ENCODE data around the gene BTBD6.
A peak's percentile ranks its signal among the peaks of the same experiment; 100 is the strongest.

The BTBD6 gene

DNA sequence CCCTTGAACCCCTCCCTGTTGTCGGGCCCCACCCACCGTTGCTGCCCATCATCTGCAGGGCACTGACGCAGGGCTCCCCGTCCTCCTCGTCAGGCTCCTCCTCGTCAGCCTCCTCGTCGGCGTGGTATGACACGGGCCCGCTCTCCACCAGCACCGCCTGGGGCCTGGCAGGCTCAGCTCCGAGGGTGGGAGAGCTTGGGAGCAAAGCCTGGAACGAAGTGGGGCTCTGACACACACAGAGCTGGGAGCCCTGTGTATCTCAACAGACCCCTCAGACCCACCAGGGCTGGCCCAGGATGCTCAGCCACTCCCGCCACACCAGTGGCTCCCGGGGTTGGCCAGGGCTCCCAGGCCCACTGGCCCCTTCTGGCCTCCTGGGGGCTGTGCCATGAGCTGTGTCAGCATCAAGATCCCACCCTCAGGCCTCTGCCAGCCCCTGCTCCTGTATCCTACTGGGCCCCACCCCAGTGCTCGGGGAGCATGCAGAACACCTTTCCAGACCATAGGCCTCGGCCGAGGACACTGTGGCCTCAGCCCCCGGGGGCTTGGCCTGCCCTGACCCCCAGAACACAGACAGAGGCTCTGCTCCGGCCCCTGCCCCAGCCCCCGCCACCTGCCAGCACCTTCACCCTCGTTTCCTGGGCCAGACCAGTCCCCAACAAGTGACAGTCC is 37.1 kb upstream of the BTBD6 start:
- DNase-seq (ENCODE audit: low spot score): no peak

DNA sequence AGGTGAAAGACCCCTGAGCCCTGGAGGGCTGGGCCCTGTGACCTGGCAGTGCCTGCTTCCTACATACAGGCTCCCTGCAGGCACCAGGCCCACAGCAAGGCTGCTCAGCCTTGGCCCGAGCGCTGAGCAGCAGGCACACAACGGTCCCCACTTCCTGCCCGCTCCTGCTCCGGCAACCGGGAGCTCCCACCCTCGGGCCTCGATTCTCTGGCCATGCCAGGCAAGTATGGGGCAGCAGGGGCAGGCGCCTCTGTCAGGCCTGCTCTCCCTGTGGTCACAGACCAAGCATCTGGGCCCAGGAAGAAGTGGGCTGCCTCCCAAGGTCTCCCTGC is 36.6 kb upstream of the BTBD6 start:
- no peak for DNase-seq (ENCODE audit: low spot score)

DNA sequence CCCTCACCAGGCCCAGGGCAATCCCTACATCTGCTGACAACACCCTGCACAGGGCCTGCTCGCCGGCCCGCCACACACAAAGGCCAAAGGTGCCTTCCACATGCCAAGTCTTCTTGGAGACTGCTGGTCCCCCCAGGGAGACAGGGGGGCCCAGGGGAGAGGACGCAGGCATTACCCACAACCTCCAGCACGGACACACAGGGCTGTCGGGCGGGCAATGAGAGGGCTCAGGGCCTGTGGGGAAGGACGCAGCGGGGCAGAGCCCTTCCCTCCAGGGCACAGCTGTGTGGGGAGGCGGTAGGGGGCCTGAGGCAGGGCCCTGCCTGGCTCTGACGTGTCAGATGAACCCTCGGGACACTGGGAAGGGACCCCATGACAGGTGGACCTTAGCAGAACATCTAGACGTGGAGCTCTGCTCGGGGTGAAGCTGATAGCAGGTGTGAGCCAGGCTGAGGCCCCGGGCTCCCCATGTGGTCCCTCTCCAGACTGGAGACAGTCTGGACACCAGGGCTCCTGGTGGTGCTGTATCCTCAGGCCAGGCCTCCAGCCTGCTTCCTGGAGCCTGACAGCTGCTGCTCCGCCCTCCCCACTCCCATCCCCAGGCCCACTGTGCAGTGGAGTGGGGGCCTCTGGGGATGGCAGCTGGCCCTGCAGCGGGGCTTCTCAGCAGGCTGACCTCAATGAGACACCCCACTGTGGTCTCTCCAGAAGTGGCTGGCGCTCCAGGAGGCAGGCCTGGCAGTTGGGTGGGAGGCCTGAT is 35.6 kb upstream of the BTBD6 start:
- no peak for DNase-seq (ENCODE audit: low spot score)

DNA sequence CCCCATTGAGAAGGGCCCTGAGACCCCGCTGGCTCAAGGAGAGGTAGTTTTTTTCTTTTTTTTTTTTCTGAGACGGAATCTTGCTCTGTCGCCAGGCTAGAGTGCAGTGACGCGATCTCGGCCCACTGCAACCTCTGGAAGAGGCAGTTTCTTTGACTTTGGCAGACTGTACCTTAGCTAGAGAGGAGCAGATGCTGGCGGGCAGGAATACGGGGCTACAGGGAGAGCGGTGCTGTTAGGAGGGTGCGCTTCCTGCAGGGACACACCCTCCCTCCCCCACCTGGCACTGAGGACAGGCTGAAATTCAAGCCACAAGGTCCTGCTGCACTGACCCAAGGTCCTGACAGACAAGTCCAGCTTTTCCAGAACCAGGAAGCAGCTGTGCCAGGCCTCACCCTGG is 35.0 kb upstream of the BTBD6 start:
- no peak for DNase-seq (ENCODE audit: low spot score)

DNA sequence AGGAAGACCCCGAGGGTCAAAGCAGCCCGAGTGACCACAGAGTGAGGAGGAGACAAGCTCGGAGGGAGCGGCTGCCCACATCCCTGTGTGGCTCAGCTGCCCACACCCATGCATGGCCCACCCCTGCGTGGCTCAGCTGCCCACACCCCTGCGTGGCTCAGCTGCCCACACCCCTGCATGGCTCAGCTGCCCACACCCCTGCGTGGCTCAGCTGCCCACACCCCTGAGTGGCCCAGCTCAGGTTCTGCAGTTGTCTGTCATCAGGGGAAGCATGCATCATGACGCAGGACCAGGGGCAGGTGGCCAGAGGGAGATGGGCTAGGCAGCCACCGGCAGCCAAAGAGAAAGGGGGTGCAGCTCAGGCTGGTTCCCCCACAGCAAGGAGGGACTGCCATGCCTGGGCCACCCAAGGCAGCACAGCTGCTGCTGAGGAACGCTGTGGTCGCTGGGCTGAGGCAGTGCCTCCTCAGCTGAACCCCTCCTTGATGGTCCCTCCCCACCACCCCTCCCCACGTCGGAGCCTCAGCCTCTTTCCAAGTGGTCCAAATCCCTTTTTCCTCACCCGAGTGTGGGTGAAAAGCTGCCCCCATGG is 33.9 kb upstream of the BTBD6 start:
- no peak for DNase-seq (ENCODE audit: low spot score)

DNA sequence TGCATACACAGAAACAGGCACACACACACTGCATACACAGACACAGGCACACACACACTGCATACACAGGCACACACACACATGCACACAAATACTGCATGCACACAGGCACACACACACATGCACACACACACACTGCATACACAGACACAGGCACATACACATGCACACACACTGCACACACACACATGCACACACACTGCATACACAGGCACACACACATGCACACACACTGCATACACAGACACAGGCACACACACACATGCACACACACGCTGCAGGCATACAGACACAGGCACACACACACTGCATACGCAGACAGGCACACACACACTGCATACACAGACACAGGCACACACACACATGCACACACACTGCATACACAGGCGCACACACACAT is 32.7 kb upstream of the BTBD6 start:
- DNase-seq (ENCODE audit: low spot score): no peak

DNA sequence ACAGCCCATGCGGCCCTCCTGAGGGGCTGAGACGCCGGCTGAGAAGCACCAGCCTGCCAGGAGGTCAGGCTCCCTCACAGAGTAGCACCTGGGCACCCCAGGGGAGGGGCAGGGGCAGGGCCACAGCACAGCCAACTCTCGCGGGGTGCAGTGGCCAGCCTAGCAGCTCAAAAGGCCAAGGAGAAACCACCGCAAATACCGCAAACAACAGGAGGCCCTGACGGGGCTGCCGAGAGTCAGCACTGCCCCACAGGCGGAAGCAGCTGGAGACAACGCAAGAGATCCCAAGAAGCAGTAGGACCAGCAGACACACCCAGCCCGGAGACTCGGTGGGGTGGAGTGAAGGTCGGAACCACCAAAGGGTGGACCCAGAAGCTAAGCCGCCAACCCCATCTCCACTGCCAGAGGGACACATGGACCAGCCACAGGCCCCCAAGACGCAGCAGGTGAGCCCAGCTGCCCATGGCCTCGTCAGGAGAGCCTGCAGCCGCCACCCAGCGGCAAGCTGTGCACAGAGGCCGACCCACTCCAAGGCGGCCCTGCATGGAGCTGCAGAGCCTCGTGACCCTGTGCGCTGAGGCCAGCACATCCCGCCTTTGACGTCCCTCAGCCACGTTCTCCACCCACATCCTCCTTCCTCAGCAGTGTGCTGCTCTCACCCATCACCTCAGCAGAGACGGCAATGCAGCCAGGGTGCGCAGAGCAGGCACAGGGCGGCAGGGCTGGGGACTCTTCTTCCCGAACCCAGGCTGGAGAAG is 31.7 kb upstream of the BTBD6 start:
- DNase-seq (ENCODE audit: low spot score): no peak

DNA sequence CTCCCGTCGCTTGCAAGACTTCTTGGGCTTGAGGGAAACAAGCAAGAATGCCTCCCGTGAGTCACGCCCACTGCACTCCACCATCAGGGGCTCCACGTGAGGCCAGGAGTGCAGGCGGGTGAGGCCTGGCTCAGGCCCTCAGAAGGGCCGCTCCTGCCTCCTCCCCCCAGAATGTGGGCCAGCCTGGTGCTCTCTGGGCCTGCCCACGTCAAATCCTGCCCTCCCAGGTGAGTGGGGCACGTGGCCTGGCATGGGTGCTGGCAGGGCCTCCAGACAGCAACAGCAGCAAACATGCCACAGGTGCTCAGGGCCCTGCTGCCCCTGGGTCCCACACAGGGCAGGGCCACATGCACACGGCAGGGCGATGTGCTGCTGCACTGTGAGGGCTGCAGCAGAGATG is 30.6 kb upstream of the BTBD6 start:
- DNase-seq (ENCODE audit: low spot score): no peak

DNA sequence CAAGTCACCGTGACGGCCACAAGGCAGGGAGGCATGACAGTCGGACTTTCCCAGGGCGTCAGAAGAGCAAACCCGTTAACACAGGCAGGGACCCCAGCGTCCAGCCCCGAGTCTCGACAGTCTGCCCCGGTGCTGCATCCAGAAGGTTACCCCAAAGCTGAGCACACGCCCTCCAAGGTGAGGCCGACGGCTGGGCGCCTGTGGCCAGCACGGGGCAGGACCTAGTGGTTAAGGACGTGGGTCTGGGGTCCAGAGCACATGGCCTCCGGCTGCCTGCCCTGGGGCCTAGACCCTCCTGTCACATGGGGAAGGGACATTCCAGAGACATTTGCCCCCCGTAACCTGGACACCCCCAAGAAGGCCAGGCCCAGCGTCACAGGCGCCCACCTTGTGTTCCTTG is 29.7 kb upstream of the BTBD6 start:
- DNase-seq (ENCODE audit: low spot score): no peak

DNA sequence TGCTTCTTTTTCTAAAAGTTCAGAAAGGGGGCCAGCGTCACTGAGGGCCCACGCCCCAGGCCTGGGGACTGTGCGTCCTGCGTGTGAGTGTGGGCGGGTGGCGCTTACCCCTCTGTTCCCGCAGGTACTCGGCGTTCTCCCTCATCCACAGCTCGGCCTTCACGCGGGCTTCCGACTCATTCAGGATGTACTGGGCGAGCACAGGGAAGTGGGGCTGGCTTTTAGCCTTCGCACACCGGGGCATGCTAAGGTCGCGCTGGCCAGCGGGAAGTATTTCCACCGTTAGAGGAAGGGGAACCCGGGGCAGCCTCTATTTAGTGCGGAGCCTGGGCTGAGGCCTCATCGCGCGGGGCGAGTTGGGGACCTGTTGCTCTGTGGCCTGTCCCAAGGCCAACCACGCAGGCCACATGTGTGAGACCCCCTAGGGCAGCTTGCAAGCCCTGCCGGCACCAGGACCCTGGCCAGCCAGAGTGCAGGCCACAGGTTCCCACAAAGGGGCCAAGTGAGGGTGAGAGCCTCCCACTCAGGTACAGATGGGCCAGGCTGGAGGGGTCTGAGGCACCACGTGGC is 29.2 kb upstream of the BTBD6 start:
- no peak for DNase-seq (ENCODE audit: low spot score)

DNA sequence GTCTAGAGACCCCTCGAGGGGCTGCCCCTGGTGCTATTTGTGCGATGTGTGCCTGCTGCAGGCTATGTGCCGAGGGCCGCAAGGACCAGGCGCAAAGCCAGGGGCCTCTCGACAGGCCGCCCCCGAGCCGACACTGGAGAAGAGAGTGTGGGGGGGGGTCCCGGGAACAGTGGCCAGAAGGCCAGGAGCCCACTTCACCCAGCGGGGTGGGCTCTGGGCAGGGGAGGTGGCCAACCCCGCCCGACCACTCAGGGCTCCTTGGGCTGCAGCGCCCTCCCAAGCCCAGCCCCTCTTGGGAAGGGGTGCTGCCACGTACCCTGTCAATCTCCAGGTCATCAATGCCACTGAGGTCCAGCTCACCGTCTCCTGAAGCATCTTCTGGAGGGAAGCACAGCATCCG is 28.6 kb upstream of the BTBD6 start:
- DNase-seq (ENCODE audit: low spot score): no peak

DNA sequence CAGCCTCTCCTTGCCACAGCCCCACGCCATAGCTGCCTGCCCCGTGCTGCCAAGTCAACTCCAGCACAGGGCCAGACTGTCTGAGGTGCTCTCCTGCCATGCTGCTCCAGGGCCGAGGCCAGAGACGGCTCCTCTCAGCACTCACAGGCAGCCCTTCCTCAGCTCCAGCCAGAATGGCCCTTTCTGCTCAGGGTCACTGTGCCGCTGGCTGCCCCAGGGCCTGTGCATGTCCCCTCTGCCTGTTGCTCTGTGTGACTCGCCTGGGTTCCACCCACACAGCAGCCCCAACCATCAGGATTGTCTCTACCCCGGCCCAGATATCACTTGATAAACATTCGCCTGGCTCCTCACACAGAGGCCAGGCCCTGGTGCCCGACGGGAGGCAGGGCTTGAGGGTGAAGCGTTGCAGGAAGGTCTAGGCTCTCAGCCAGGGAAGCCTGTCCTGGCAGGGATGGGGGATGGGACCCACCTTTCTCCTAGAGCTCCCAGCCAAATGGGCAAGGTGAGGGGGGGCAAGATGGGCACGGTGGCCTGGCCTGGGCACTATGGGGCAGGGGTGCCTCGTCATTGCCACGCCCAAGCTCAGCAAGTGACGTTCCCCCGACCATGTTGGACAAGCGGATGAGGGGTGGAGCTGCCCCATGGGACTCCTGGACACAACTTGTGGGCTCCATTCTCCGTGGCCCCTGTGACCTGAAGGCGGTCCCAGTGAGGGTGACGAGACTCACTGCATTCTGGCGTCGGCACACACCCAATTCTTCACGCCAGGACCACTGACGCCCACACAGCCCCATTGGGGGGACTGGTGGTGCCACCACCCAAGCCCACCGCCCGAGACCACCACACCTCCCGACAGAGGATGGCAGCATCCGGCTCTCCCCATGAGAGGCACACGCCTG is 27.4 kb upstream of the BTBD6 start:
- DNase-seq (ENCODE audit: low spot score): no peak

DNA sequence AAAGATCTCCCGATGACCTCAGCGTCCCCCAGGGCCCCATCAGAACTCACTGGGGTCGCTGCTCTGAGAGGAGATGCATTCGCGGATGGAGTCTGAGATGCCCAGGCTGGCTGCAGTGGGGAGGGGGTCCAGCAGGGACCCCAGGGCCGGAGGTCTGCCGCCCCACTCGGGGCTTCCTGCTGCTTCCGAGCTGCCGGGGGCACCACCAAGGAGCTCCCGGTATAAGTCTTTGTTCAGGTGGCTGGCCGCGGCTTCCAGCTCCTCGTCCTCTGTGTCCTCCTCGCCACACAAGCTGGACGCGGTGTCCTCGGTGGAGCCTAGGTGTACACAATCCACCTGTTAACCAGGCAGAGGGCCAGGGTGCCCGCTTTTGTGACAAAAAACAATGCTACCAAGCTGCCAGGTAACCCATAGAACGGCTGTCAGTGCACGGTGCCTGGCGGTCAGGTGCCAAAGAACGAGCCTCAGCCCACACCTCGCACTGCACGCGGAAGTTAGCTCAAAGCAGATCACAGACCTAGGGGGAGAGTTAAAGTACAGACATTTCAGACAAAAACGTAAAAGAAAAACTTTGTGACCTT is 26.6 kb upstream of the BTBD6 start:
- no peak for DNase-seq (ENCODE audit: low spot score)

DNA sequence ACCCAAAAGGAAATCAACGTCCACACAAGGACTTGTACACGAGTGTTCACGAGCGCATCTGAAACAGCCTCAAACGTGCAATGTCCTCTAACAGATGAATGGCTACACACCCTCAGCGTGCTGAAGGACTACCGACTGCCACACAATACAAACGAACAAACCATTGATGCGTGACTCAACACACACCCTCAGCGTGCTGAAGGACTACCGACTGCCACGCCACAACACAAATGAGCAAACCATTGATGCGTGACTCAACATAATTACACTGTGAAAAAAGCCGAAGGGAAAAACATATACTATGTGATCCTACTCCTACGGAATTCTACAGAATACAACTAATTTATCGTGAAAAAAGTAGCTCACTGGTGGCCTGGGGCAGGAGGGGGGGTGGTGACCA is 25.1 kb upstream of the BTBD6 start:
- peak; percentile 76 for DNase-seq (ENCODE audit: low spot score)

DNA sequence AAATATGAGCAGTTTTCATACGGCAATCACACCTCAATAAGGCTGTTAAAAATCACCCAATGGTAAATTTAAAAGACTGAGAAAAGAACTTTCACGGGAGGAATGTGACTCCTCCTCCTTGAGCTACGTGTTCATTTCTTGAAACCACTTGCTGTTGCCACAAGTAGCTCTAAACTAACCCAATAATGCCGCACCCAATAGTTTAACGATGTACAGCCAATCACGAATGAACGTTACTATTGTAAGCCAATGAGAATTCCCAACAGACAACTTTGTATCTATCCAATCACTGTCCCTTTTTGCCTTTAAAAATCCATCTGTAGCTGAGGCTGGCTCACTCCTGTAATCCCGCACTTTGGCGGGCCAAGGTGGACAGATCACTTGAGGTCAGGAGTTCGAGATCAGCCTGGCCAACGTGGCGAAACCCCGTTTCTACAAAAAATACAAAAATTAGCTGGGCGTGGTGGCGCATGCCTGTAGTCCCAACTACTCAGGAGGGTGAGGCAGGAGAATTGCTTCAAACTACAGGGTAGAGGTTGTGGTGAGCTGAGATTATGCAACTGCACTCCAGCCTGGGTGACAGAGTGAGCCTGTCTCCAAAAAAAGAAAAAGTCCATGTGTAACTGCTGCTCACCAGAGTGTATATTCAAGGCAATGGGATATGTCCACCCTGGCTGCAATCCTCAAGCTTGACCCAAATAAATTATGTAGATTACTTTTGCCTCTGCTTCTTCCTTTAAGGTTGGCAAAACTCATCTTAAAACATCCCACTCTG is 24.4 kb upstream of the BTBD6 start:
- no peak for DNase-seq (ENCODE audit: low spot score)

DNA sequence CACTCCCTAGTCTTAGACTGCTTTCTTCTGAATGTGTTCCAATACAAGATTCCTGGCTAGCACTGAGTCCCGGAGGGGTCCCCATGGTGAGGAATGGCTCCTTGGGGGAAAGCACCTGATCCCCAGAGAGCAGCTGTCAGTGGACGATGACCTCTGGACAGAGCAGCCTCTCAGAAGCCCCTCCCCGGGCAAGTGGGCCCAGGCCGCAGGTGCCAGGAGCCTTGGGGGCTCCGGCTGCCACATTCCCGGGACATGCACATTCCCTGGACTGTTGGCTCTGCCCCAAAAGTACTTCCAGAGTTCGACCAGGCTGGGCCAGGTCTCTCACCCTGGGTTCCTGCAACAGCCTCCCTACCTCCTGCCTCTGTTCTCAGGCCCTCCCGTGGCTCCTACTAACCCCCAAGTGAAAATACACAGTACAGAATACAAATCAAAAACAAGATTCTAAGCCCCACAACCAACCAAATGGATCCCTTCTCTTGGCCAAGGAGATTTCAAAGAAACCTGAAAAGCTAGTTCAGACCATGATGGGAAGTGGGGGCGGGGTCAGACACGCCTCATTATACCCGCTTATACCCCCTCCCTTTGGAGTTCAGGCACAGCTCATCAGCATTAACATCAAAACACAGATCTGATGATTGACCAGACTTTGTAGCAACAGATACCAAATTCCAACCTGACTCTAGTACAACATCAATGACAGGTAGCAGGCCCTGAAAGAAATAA is 23.3 kb upstream of the BTBD6 start:
- no peak for DNase-seq (ENCODE audit: low spot score)

DNA sequence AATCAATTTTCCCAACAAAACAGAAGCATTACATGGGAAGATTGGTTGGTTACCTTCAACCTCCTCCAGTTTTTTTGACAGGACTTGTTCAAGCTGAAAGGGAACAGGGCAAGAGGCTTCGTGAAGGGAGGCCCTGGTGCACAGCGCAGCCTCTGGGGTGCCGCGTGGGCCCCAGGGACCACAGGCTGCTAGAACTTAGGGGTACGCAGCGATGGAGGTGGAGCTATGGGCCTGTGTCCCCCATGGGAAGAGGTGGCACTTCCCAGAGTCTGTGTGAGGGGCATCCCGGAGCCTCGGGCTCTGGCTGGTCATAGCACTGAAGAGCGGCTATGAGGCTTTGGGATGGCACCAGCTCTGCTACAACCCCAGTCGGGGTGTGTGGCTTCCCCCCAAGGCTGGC is 22.1 kb upstream of the BTBD6 start:
- no peak for DNase-seq (ENCODE audit: low spot score)

DNA sequence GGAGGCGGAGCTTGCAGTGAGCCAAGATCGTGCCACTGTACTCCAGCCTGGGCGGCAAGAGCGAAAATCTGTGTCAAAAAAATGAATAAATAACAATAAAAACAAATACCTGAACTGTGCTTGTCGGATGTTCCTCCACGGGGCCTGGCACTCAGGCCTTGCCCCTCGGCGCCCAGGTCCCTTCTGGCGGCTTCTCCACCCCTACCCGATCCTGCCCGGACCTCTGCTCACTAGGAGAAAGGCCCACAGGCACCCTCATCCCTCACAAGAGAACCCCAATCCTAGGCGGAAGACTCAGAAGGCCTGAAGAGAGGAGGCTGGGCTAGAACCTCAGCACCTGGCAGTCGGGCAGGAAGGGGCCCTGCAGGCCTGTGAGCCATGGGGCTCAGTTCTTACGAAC is 21.0 kb upstream of the BTBD6 start:
- no peak for DNase-seq (ENCODE audit: low spot score)

DNA sequence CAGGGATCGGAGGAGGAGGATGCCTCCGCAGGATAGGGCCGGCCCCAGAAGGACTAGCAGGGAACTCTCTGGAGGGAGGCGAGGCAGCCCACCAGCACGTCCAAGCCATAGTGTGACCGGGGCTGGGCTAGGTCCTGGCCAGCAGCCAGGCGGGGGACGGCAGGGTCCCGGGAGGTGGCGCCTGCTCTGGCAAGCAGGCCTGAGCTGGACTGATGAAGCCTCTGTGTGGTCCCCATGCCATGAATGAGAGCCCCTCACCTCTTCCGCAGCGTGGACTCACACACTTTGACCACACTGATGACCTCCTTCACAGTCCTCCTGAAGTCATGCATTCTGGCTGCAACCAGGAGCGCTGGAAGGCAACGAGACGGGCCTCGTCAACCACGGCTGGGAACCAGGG is 19.8 kb upstream of the BTBD6 start:
- DNase-seq (ENCODE audit: low spot score): no peak
